IPS DF 4.7 (cell line): ENCODE measurements around the gene ISG20.
"Not testable (repeated sequence)": the region's sequence is repeated elsewhere in the genome, so short reads cannot be mapped to it uniquely, and the experiment has no call there.

Source experiments
- DNase-seq: peaks from one replicate; pipeline ENCODE4 v3.0.0-alpha.2; 2013; ENCODE audit warnings: low spot score; ENCODE audit errors: extremely low read depth

The ISG20 gene

DNA sequence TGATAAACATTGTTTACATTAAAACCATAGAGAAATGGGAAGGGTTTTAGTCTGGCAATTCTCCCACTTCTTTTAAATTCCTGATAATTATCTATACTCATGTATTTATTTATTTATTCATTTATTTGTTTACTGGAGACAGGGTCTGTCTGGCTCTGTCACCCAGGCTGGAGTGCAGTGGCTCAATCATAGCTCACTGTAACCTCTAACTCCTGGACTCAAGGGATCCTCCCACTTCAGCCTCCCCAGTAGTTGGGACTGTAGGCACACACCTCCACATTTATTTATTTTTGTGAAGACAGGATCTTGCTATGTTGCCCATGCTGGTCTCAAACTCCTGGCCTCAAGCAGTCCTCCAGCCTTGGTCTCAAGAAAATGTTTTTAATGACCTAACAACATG lies 20.1 kb upstream of the ISG20 start:
- DNase-seq, result no peak

DNA sequence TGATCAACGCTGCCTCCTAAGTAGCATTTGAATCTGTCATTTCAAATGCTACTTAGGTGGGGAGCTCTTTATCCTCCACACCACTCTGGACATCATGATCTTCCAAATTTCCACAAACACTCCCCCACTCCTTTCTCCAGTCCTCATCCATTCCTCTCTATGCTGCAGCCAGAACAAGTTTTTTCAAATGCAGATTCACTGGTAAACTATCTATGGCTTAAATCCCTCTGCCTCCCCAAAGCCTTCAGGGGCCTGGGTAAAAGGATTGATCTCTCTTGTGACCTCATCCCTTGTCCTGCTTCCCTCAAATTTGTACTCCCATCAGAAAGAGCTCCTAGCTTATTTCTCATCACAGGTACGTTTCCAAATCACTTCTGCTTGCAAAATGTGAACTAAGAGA lies 19.0 kb upstream of the ISG20 start:
- no peak for DNase-seq

DNA sequence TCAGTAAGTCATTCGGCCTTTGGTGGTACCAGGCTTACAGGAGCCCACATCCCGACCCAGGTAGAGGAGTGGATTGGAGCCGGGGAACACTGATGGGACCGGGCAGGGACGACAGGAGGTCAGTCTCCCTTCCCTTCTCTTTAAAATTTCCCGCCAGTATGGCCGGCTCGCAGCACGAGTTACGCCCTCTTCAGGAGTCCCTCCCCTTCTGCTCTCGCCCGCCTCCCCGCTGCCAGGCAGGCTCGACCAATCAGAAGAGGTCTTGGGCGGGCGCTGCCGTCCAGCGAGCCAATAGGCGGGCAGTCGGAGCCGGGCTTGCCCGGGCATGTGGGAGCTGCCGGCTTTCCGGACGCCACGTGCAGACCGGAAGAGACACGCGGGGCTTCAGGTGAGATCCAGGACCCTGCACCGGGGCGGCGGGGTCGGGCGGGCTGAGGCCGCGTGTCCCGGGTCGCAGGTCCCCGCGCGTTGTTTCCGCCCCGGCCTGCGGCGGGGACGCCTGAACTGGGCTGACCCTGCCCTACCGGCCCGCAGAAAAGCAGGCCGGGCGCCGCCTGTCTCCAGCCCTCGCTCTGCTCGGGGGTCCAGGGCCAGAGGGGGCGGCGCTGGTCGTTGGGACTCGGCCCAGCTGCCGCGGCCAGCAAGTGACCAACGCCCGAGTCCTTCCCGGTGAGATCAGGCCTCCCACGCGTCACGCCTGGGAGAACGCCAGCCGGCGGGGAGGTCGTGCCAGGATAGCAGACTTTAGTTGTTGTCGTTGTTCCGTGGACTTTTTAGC lies 17.6 kb upstream of the ISG20 start, which contains the start of gene AEN:
TSS of gene AEN (plus strand) at position 346 of the 778 bp plus-strand sequence. CDS start 4,870 bp downstream, outside the sequence.
- DNase-seq, result no peak

DNA sequence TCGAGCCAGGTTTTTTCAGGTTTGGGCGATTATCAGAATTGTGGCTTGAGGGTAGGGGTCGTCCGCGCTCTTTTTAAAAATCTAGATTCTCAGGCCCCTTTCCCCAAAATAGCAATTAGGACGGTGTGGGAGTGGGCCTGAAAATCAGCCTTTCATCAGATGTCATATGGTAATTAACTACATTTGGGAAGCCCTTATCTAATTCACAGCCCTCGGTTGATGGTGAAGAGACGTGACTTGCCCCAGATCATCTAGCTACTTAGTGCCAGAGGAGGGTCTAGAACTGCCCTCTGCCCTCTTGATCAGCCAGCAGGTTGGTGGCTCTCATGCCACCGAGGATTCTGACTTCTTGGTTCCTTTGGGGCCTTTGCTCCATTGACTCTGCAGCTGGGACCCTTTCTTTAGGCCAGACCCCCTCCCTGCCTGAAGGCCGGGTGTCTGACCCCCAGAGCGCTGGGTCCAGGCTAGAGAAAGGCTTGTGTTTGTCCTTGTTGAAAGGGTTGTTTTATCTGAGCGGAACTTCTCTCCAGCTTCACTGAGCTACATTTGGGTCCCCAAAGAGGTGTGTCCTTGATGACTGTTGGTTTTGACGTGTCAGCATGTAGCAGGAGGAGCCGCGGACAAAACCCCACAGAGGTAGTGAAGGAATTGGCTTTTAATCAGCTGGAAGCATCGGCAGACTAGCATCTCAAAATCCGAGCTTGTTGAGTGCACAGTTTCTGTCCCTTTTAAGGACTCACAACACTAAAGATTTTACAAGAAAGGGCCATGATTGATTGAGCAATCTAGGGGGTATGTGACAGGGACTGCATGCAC lies 16.8 kb upstream of the ISG20 start:
- DNase-seq, result no peak

DNA sequence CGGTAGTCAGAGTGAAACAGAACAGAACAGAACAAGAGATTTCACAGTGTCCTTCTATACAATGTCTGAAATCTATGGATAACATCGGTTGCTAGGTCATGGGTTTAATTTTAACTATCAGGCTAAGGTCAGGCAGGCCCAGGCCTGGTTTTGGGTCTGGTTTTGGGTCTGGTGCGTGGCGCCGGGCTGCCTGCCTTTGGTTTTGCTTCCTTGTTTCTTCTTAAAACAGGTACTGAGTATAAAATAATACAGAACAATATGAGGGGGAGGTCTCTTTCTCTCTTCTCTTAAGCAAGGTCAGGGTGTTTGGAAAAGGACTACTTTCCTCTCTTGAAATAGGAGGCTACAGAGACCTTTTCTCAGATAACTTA lies 16.2 kb upstream of the ISG20 start:
- no peak for DNase-seq

DNA sequence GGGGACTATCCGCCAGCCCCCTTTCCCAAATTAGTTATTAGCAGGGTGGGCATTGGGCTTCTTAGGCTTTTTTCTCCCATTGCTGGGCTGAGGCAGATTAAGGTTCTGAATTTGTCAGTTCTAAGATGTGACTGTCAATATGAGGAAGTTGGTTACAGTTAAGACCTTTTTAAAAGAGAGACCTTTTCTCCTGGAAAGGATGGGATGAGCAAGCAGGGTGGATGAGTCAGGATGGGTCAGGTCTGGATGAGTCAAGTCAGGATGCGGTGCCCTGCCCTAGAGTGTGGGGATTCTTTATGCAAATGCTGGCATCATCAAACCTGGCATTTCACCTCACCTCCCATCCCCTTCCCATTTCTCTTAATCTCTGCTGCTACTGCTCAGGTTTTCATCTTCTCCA lies 15.8 kb upstream of the ISG20 start:
- DNase-seq, result no peak

DNA sequence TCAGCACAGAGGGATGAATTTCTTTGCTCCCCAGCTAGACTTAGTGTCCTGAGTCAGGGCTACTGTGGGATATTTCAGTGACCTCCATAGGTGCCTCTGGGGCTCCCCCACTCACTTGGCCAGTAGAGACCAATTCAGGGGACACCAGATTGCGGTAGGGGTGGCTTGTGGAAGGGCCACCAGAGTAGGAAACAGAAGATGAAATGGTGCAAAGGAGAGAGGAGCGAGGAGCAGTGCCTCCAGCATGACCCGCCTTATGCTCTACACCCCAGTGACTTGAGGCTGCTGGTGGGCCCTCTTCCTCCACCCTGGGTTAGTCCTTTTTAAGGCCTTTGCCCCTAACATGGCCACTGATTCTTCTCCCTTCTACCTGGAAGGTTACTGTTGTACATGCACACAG lies 15.2 kb upstream of the ISG20 start:
- DNase-seq, result no peak

DNA sequence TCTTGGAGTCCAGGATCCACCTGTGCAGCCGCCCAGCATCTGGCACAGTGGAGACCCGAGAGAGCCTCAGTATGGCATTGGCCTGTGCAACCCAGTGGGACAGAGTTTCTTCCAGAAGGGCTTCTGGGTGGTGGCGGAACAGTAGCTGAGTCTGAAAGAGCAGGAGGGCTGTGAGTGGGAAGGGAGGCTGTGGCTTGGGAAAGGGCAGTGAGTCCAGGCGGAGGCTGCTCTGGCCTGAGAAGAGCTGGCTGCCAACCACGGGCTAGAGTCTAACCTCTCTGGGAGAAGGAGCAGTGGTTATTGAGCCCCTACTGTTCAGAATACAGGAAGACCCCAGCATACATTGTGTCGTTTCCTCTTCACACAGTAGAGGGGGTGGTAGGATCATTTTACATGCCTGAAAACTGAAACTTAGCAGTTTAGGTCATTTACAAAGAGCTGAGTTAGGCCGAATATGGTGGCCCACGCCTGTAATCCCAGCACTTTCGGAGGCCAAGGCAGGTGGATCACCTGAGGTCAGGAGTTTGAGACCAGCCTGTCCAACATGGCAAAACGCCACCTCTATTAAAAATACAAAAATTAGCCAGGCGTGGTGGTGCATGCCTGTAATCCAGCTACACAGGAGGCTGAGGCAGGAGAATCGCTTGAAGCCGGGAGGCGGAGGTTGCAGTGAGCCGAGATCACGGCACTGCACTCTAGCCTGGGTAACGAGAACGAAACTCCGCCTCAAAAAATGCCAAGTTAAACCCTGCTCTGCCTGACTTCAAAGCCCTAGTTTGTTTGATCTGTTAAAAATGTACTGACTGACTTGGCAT lies 14.5 kb upstream of the ISG20 start:
- no peak for DNase-seq

DNA sequence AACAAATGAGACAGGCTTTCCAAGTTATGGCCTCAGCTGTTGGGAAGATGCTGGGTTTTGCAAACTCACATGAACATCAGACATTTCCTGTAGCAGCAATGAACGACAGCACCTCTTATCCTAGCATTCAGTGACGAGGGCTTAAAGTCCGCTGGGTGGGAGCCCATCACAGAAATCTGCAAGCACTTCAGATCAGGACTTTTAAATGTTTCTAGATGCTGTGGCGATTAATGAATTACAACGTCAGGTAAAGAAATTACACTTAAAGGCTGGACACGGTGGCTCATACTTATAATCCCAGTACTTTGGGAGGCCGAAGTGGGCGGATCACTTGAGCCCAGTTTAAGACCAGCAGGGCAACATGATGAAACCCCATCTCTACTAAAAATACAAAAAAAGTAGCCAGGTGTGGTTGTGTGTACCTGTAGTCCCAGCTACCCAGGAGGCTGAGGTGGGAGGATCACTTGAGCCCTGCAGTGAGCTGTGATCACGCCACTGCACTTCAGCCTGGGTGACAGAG lies 13.8 kb upstream of the ISG20 start:
- DNase-seq, result no peak

DNA sequence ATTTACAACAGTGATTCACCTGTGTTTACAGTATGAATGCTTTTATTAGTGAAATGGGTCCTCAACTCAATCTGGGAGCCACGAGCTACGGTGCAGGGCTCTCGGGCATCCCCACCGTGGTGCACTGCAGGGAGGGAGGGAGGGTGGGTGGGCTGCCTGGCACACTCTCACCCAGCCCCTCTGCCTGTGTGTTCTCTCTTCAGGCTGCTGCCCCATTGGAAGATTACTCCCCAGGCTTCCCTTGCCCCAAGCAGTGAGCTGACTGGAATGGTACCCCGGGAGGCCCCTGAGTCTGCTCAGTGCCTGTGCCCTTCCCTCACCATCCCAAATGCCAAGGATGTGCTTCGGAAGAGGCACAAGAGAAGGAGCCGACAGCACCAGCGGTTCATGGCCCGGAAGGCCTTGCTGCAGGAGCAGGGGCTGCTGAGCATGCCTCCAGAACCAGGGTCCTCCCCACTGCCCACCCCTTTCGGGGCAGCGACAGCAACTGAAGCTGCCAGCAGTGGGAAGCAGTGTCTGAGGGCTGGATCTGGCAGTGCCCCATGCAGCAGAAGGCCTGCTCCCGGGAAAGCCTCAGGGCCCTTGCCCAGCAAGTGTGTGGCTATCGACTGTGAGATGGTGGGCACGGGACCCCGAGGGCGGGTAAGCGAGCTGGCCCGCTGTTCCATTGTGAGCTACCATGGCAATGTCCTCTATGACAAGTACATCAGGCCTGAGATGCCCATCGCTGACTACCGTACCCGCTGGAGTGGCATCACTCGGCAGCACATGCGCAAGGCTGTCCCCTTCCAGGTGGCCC lies 12.7 kb upstream of the ISG20 start:
- no peak for DNase-seq

DNA sequence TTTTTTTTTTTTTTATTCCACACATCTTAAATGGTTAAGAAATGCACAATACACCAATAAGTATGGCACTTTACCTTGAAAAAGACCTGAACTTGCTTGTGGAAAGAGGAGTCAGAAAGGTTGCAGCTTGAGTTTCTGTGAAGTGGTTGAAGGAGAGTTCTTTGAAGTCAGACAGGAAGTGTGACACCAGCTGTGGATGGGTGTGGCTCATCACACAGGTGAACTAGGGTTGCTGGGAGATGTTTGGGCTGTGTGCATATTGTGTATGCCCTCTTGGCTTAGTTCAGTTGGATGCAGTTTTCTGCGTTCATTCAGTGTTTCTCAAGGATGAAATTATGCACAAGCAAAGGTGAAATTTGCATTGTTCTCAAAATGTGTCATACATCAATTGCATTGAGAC lies 11.4 kb upstream of the ISG20 start:
- DNase-seq, result no peak

DNA sequence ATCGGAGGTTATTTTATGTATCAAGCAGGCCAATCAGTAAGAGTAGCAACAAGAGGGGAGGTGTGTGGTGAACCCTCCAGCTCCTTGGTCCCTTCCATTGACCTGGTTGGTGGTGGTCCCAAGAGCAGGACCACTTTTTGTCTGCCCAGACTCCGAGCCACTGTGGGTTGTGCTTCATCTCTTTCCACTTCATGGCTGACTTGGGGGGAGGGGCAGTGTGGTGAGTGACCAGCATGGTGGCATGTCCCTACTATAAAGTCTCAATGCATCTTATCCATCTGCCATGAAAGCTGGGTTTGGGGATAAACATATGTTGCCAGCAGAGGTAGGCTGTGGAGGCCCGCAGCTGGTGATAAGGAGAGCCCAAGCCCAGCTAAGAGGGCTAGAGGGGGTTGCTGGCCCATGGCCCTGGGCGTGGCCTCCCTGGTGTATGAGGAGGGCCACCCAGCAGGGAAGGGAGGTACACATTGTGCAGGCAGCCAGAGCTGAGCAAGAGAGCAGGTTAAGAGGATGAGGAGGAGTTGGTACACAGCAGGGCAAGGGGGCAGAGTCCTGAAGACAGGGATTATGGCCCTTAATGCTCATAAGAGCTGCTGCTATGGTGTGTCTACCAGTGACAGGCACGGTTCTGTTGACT lies 10.7 kb upstream of the ISG20 start:
- DNase-seq, result no peak

DNA sequence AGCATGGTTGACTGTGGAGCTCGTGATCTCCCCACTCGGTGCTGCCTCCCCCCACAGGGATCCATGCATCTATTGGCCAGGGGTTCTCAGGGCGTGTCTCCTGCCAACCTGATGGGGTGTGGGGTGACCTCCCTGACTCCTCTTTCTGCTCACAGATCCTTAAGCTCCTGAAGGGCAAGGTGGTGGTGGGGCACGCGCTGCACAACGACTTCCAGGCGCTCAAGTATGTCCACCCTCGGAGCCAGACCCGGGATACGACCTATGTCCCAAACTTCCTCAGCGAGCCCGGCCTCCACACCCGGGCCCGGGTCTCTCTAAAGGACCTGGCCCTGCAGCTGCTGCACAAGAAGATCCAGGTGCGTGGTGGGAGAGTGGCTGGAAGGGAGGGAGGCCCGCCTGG lies 9.7 kb upstream of the ISG20 start:
- DNase-seq, result no peak

DNA sequence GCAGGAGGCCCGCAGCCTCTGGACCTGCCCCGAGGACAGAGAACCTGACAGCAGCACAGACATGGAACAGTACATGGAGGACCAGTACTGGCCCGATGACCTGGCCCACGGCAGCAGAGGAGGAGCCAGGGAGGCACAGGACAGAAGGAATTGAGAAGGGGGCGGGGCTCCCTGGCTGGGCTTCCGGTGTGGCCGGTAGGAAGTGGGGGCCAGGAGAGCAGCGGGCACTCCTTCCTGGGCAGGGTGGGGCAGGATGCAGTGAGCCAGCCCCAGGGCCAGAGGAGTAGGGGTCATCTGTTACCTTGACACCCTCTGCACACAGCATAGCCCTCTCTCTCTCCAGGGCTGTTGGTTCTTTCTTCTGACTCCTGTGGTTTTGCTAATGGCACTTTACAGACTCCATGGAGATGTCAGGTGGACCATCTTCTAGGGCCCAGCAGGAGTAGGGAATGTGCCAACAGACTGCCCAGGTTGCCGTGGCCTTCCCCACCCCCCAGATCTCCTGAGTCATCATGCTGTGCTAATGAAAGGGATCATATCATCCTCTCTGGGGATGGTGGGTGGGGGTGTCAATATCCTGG lies 8.6 kb upstream of the ISG20 start:
- no peak for DNase-seq

DNA sequence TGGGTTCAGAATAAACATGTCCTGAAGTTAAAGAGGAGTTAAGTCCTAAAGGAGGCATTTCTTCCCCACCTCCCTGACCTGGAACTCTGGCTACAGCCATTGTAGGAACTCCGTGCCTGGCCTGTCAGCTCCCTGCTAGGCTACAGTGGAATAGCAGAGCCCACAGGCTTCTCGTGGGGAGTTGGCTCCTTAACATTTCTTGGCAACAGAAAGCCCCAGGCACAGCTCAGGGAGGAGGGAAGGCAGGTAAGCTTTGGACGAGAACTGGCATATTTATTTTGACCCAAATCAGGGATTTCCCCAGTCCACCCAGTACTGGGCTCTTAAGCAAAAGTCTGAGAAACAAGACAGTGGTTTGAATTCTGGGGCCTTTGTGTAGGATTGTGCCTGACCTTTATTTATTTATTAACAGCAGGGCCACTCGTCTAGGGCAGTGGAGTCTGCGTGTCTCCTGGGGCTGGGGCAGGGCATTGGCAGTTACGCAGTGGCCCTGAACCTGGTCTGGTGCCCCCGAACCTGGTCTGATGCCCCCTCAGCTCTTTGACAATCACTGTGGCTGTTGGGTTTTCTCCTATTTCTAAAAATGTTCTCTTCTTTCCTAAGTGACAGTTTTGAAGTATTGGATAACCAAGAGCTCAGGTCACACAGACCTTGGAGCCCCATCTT lies 7.9 kb upstream of the ISG20 start:
- DNase-seq, result no peak

DNA sequence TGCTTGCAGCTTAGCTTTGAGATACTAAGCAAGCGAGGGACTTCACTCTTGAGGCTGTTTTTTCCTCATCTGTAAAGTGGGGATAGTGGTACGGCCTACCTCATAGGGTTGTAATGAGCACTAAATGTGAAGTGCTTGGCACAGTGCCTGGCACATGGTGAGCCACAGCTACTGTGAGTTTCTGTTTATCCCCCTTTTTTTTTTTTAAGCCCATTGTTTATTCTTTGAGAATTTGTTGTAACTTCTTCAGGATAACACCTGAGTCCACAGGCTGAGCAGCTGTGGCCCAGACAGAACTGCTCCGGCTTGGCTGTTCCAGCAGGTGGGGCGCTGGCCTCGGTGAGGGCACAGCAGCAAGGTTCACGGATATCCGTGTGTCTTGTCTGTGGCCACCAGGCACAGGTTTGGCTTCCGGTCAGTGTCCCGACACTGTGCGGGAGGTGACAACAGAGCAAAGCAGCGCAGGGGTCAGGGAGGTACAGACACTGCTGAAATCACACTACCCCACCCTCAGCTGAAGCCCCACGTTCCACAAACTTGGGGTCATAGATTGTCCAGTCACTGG lies 7.3 kb upstream of the ISG20 start:
- no peak for DNase-seq

DNA sequence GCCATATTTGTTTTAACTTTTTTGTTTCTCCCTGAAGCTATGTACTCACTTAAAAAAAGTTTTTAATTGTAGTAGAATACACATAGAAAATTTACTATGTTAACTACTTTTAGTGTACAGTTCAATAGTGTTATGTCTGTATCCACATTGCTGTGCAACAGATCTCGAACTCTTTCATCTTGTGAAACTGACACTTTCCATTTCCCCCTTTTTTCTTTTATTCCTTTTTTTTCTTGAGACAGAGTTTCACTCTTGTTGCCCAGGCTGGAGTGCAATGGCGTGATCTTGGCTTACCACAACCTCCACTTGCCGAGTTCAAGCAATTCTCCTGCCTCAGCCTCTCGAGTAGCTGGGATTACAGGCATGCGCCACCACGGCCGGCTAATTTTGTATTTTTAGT lies 6.0 kb upstream of the ISG20 start:
- not testable (repeated sequence) for DNase-seq

DNA sequence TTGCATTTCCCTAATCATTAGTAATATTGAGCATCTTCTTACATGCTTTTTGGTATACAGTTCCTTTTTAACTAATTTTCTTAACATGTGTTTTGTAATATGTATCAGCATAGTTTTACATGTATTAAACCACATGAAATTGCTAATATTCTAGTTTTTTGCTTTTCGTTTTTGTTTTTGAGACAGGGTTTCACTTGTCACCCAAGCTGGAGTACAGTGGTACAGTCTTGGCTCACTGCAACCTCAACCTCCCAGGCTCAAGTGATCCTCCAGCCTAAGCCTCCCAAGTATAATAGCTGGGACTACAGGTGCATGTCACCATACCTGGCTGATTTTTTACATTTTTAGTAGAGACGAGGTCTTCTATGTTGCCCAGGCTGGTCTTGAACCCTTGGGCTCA lies 4.4 kb upstream of the ISG20 start:
- no peak for DNase-seq

DNA sequence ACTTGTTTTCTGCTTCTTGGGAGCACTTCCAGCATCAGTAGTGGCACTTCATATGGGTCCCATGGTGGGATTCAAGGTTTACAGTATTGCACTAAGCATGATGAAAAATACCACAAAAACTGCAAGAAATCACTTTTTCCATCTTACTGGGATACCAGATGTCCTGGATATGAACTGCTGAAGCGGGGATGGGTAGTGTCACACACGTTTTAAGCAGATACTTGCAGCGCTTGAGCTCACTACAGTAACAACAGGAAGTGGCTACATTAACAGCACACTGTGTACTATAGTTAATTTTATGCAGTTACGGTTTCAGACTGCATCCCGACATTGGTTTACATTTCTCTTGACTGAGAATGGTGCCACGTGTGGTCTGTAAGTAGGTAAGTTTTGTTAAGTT lies 3.5 kb upstream of the ISG20 start:
- no peak for DNase-seq
